ENCODE data around the gene TMSB10.

DNA sequence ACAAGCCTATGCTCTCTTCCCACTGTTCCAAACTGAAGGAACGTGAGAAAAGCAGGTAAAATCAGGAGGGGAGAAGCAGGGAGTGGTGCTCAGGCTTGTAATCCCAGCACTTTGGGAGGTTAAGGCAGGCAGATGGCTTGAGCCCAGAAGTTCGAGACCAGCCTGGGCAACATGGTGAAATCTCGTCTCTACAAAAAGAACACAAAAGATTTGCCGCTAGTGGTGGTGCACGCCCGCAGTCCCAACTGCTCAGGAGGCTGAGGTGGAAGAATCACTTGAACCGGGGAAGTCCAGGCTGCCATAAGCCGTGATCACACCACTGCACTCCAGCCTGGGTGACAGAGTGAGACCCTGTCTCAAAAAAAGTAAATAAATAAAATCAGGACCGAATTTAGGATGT is 1.3 kb upstream of the TMSB10 start:
- TF ChIP-seq, protein P1, sequence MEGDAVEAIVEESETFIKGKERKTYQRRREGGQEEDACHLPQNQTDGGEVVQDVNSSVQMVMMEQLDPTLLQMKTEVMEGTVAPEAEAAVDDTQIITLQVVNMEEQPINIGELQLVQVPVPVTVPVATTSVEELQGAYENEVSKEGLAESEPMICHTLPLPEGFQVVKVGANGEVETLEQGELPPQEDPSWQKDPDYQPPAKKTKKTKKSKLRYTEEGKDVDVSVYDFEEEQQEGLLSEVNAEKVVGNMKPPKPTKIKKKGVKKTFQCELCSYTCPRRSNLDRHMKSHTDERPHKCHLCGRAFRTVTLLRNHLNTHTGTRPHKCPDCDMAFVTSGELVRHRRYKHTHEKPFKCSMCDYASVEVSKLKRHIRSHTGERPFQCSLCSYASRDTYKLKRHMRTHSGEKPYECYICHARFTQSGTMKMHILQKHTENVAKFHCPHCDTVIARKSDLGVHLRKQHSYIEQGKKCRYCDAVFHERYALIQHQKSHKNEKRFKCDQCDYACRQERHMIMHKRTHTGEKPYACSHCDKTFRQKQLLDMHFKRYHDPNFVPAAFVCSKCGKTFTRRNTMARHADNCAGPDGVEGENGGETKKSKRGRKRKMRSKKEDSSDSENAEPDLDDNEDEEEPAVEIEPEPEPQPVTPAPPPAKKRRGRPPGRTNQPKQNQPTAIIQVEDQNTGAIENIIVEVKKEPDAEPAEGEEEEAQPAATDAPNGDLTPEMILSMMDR (IDR thresholded peaks at IDR 0.05; ENCODE audit: low read depth, low read length): no peak
- TF ChIP-seq POLR2A (IDR thresholded peaks at IDR 0.05; ENCODE audit: extremely low read depth, insufficient read length): no peak

All from NB4 (cell line).